ENCODE measurements around the gene NEXN. TPM values are rescaled to one million over a fixed set of nuclear protein-coding genes. Genes with fewer than 3 reads are reported as not detected.
A peak's percentile ranks its signal among the peaks of the same experiment; 100 is the strongest.

NEXN gene
- total RNA-seq, 2 experiments from 2014 or later = 2.4 to 2.8 TPM

DNA sequence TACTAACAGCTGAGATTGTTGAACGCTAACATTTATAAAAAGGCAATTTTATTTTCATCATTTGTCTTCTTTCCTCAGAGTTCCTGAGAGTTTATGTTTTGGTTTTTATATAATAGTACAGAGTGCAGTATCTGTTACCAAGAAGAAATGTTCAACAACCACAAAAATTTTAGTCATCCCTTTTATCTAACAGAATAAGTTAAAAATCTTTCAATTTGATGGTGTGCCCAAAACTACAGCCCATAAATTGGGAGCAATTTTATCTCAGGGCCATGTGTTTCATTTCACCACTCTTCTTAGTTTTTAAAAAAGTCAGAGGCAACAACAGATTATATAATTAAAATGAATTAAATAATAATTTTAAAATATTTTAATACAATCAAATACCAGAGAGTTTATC lies 37.1 kb downstream of the NEXN start:
- POLR2A ChIA-PET = interaction anchor here (1.5 kb wide), 1 partner anchor 12 kb away, joined by 3 read pairs; no protein-coding TSS in a partner anchor
- CTCF ChIA-PET = interaction anchor here (1.5 kb wide), 1 partner anchor 189 kb away, joined by 5 read pairs; no protein-coding TSS in a partner anchor
- intact Hi-C loops (cut with micrococcal nuclease) = loop anchor here (10.0 kb wide), 1 partner anchor 189 kb away; no protein-coding TSS in a partner anchor
- H3K4me3 Mint-ChIP-seq = no peak overlapping the region
- no peaks in the 10 kb centered on the region for H3K27me3 Mint-ChIP-seq
- H3K9me3 Mint-ChIP-seq = no peaks in the 10 kb centered on the region
- ATAC-seq (no peak), DNase-seq (no peak)
- H3K4me1 Mint-ChIP-seq (ENCODE audit: low read depth) = peaks cover 11% of the 10 kb centered on the region
- TF ChIP-seq, protein P1, sequence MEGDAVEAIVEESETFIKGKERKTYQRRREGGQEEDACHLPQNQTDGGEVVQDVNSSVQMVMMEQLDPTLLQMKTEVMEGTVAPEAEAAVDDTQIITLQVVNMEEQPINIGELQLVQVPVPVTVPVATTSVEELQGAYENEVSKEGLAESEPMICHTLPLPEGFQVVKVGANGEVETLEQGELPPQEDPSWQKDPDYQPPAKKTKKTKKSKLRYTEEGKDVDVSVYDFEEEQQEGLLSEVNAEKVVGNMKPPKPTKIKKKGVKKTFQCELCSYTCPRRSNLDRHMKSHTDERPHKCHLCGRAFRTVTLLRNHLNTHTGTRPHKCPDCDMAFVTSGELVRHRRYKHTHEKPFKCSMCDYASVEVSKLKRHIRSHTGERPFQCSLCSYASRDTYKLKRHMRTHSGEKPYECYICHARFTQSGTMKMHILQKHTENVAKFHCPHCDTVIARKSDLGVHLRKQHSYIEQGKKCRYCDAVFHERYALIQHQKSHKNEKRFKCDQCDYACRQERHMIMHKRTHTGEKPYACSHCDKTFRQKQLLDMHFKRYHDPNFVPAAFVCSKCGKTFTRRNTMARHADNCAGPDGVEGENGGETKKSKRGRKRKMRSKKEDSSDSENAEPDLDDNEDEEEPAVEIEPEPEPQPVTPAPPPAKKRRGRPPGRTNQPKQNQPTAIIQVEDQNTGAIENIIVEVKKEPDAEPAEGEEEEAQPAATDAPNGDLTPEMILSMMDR (IDR thresholded peaks at IDR 0.05) = no peak
- H3K36me3 Mint-ChIP-seq (ENCODE audit: low read depth) = peaks cover 1% of the 10 kb centered on the region
- no peak overlapping the region for H3K27ac Mint-ChIP-seq

DNA sequence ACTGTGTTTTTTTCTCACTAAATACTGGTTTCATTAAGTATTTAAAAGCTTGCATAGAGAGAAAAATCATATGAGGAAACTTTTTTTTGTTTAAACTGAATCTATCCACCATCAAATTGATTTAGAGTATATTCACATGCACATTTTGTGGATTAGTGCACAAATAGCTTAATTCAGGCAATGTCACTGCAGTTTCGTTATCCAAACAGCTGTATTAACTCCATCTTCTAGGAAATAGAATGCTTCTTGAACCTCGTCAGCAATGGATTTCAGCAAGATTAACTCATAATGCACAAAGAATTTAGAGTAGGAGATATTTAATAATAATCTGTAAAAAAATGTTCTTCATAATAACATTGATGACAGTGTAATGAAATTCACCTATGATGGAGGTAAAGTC lies 37.5 kb downstream of the NEXN start:
- Mint-ChIP-seq H3K4me1 (ENCODE audit: low read depth) (peaks cover 11% of the 10 kb centered on the region), H3K4me3 (no peak overlapping the region), H3K9me3 (no peaks in the 10 kb centered on the region), H3K36me3 (ENCODE audit: low read depth) (peaks cover 1% of the 10 kb centered on the region), H3K27ac (no peak overlapping the region), H3K27me3 (no peaks in the 10 kb centered on the region)
- ATAC-seq (no peak), DNase-seq (no peak)
- ChIA-PET POLR2A (no interaction called here), CTCF (no interaction called here)
- intact Hi-C loops (cut with micrococcal nuclease) = loop anchor here (10.0 kb wide), 1 partner anchor 189 kb away; no protein-coding TSS in a partner anchor
- TF ChIP-seq, protein P1 (IDR thresholded peaks at IDR 0.05) = no peak

DNA sequence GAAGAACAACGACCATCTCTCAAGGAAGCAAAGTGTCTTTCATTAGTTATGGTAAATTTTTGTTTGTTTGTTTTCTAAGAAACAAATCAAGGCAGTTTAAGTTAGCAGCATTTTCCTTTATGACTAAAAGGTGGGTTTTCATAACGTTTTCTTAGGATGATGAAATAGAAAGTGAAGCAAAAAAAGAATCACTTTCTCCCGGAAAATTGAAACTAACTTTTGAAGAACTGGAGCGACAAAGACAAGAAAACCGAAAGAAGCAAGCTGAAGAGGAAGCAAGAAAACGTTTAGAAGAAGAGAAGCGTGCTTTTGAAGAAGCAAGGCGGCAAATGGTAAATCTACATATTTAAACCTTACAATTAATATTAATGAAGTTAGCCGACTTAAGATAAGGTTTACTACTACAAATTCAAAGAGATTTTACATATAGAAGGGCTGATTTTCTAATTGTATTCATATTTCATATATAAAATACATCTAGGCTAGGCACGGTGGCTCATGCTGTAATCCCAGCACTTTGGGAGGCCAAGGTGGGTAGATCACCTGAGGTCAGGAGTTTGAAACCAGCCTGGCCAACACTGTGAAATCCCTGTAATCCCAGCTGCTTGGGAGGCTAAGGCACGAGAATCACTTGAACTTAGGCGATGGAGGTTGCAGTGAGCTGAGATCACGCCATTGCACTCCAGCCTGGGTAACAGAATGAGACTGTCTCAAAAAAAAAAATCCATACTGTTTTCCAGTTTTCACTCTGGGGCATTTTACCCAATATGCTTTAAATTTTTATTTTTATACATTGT lies 38.3 kb downstream of the NEXN start:
- POLR2A ChIA-PET = interaction anchor here (0.5 kb wide), 1 partner anchor 9 kb away, joined by 3 read pairs; no protein-coding TSS in a partner anchor
- Mint-ChIP-seq H3K27ac (peak overlapping the region; percentile 74), H3K36me3 (ENCODE audit: low read depth) (peaks cover 1% of the 10 kb centered on the region), H3K27me3 (no peaks in the 10 kb centered on the region), H3K9me3 (no peaks in the 10 kb centered on the region), H3K4me3 (peak overlapping the region; percentile 73), H3K4me1 (ENCODE audit: low read depth) (peaks cover 11% of the 10 kb centered on the region)
- CTCF ChIA-PET = no interaction called here
- intact Hi-C loops (cut with micrococcal nuclease) = loop anchor here (10.0 kb wide), 1 partner anchor 188 kb away; no protein-coding TSS in a partner anchor
- ATAC-seq = no peak
- DNase-seq = no peak
- TF ChIP-seq, protein P1 (IDR thresholded peaks at IDR 0.05) = no peak

DNA sequence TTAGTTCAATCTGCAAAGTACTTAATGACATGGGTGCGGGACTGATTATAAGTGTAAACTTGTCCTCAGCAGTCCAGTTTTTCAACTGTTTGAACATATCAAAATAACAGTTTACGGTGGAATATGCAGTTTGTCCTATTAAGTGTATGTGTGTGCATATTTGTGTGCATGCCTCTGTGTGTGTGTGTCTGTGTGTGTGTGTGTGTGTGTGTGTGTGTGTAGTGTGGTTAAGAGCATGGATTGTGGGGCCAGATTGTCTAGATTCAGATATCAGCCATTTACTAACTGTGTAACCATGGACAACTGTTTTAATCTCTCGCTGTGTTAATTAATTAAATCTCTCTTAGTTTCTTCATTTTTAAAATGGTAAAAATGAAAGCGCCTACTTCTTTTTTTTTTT lies 39.0 kb downstream of the NEXN start:
- peak overlapping the region; percentile 73 for H3K4me3 Mint-ChIP-seq
- intact Hi-C loops (cut with micrococcal nuclease) = loop anchor here (10.0 kb wide), 1 partner anchor 187 kb away; no protein-coding TSS in a partner anchor
- ChIA-PET POLR2A (no interaction called here), CTCF (no interaction called here)
- H3K4me1 Mint-ChIP-seq (ENCODE audit: low read depth) = peaks cover 11% of the 10 kb centered on the region
- no peak for DNase-seq
- ATAC-seq = no peak
- TF ChIP-seq, protein P1 (IDR thresholded peaks at IDR 0.05) = no peak
- peaks cover 1% of the 10 kb centered on the region for H3K36me3 Mint-ChIP-seq (ENCODE audit: low read depth)
- no peaks in the 10 kb centered on the region for H3K9me3 Mint-ChIP-seq
- peak overlapping the region; percentile 61 for H3K27ac Mint-ChIP-seq
- H3K27me3 Mint-ChIP-seq = no peaks in the 10 kb centered on the region

DNA sequence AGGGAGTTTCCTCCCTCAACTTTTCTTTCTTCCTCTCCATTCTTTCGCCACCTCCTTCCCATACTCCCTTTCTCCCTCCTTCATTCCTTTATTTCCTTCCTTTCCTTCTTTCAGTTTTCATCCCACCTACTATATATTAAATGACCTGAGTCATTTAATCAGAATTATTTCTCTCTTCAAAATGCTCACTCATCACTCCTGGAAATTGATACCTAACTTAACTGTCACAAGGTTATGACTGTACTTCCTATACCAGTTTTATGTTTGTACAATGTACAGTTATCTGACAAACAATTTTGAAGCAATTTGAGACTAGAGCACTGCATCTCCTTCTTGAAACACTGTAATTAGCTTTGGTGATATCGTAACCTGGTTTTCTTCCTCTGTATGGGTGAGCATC lies 41.4 kb downstream of the NEXN start:
- H3K9me3 Mint-ChIP-seq = no peaks in the 10 kb centered on the region
- H3K4me3 Mint-ChIP-seq = no peak overlapping the region
- H3K27me3 Mint-ChIP-seq = no peaks in the 10 kb centered on the region
- CTCF ChIA-PET = no interaction called here
- no peak for DNase-seq
- no peak for ATAC-seq
- H3K4me1 Mint-ChIP-seq (ENCODE audit: low read depth) = peaks cover 11% of the 10 kb centered on the region
- peaks cover 1% of the 10 kb centered on the region for H3K36me3 Mint-ChIP-seq (ENCODE audit: low read depth)
- TF ChIP-seq, protein P1 (IDR thresholded peaks at IDR 0.05) = no peak
- POLR2A ChIA-PET = no interaction called here
- no peak overlapping the region for H3K27ac Mint-ChIP-seq
- intact Hi-C loops (cut with micrococcal nuclease) = loop anchor here (10.0 kb wide), 1 partner anchor 185 kb away; no protein-coding TSS in a partner anchor

All from activated CD8-positive, alpha-beta T cell treated with anti-CD3 and anti-CD28 coated beads for 36 hours (primary cell).